ENCODE results near the gene ABCC3.

ABCC3 gene

DNA sequence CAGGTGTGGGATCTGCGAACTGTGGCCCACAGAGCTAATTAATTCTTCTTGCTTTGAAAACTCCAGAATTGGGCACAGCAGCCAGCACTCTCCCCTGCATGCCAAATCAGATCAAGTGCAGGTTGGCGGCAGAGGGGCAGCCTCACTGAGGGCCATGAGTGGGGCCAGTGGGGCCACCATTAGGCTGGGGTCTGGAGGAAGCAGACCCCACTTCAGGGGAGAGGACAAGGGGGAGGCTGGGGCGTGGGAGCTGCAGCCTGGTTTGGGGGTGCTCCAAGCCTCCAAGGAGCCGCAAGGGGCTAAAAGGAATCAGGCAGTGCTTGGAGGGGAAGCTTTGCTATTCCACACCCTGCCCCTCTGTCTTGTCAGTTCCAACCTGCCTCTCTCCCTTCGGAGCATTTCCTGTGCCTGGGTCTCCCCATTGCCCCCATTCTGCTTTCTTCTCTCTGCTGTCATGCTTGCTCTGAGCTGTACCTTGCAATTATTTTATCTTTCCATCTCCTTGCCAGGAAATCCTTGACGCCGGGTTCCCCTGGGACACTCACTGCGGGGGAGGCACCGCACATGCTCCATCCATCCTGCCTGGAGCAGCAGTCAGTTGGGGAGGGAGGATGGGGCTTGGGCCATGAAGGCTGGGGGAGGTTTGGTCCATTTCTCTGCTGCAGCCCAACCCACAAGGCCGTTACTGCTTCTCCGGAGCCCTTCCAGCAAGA, 3.3 kb upstream of the ABCC3 start:
- Histone ChIP-seq H3K4me1 (ENCODE audit: control insufficient read depth, low read length) (peaks cover 6% of the 10 kb centered on the region; the same call in 1 of the 2 replicates), H3K36me3 (ENCODE audit: control insufficient read depth, low read length) (no peaks in the 10 kb centered on the region), H4K20me1 (ENCODE audit: control insufficient read depth, insufficient read depth, low read depth, low read length) (no peaks in the 10 kb centered on the region), H3K9me3 (ENCODE audit: control insufficient read depth, insufficient read depth, low read length) (no peaks in the 10 kb centered on the region), H3K79me2 (ENCODE audit: control insufficient read depth, low read length) (no peaks in the 10 kb centered on the region), H3K4me3 (ENCODE audit: low read length) (no peak overlapping the region), H3K27ac (ENCODE audit: low read depth, low read length) (no peak overlapping the region), H3K9me2 (replicated peaks; ENCODE audit: control insufficient read depth, low read length) (no peaks in the 10 kb centered on the region), H3K27me3 (ENCODE audit: control insufficient read depth, low read length) (peaks cover 70% of the 10 kb centered on the region), H3K4me2 (ENCODE audit: low read length) (no peak overlapping the region), H3F3A (ENCODE audit: control insufficient read depth, insufficient read depth) (no peaks in the 10 kb centered on the region)
- TF ChIP-seq EZH2phosphoT487 (IDR thresholded peaks at IDR 0.05; ENCODE audit: borderline replicate concordance, low read length): no peak
- no peak for TF ChIP-seq CTCF (IDR thresholded peaks at IDR 0.05; ENCODE audit: low read depth, low read length, poor library complexity, severe bottlenecking)

DNA sequence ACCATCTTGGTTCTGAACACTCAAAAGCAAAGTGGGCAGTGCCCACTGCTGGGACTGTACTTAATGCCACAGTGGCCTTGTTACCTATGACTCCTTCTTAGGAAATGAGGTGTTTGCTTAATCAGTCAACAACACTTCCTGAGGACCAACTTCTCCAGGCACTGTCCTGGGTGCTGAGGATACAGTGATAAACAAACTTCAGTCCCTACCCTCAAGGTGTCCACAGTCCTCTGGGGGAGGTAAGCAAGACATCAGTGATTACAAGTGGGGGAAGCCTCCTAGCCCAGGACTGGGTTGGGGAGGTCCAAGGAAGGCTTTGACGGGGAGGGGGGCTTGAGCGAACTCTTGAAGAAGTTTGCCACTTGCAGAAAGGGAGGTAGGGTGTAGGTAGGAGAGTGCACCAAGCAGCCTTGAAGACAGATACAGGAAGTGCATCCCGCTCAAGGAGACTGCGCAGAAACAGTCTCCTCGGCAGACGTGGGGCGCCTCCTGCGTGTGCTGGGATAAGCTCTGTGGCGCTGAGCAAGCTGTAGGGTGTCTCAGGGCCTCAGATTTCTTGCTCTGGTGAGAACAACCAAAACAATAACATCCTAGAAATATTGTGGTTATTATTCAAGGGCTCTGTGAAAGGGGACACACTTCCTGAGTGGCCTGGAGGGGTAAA, 2.6 kb upstream of the ABCC3 start:
- TF ChIP-seq CTCF (IDR thresholded peaks at IDR 0.05; ENCODE audit: low read depth, low read length, poor library complexity, severe bottlenecking) (no peak), EZH2phosphoT487 (IDR thresholded peaks at IDR 0.05; ENCODE audit: borderline replicate concordance, low read length) (no peak)
- H3K4me1 ChIP-seq (ENCODE audit: control insufficient read depth, low read length): peaks cover 6% of the 10 kb centered on the region; the same call in 1 of the 2 replicates
- H3K36me3 ChIP-seq (ENCODE audit: control insufficient read depth, low read length): no peaks in the 10 kb centered on the region
- H3K9me3 ChIP-seq (ENCODE audit: control insufficient read depth, insufficient read depth, low read length): no peaks in the 10 kb centered on the region
- H4K20me1 ChIP-seq (ENCODE audit: control insufficient read depth, insufficient read depth, low read depth, low read length): no peaks in the 10 kb centered on the region
- H3K4me3 ChIP-seq (ENCODE audit: low read length): no peak overlapping the region
- no peaks in the 10 kb centered on the region for H3K79me2 ChIP-seq (ENCODE audit: control insufficient read depth, low read length)
- peaks cover 77% of the 10 kb centered on the region for H3K27me3 ChIP-seq (ENCODE audit: control insufficient read depth, low read length)
- no peak overlapping the region for H3K27ac ChIP-seq (ENCODE audit: low read depth, low read length)
- no peak overlapping the region for H3K4me2 ChIP-seq (ENCODE audit: low read length)
- no peaks in the 10 kb centered on the region for H3F3A ChIP-seq (ENCODE audit: control insufficient read depth, insufficient read depth)
- H3K9me2 ChIP-seq (replicated peaks; ENCODE audit: control insufficient read depth, low read length): no peaks in the 10 kb centered on the region

DNA sequence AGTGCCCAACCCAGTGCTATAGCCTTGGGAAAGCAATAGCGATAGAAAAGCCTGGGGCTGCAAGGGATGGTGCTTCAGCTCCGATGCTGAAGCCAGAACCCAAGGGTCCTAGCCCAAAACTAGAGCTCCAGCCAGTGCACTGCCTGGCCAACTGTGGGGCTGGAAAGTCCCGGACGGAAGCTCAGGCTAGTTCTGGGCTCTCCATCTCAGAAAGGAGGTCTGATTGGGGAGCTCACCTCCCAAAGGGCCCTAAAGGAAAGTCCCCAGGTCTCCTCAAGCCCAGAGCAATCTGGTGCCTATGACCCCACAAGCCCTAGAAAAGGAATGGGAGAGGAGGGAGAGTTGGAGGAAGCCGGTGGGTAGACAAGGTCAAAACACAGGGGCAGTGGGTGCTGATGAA, 2.0 kb upstream of the ABCC3 start:
- H3K27me3 ChIP-seq (ENCODE audit: control insufficient read depth, low read length): peaks cover 78% of the 10 kb centered on the region
- no peaks in the 10 kb centered on the region for H4K20me1 ChIP-seq (ENCODE audit: control insufficient read depth, insufficient read depth, low read depth, low read length)
- no peaks in the 10 kb centered on the region for H3K9me3 ChIP-seq (ENCODE audit: control insufficient read depth, insufficient read depth, low read length)
- no peaks in the 10 kb centered on the region for H3F3A ChIP-seq (ENCODE audit: control insufficient read depth, insufficient read depth)
- H3K4me3 ChIP-seq (ENCODE audit: low read length): no peak overlapping the region
- no peak overlapping the region for H3K27ac ChIP-seq (ENCODE audit: low read depth, low read length)
- no peak for TF ChIP-seq CTCF (IDR thresholded peaks at IDR 0.05; ENCODE audit: low read depth, low read length, poor library complexity, severe bottlenecking)
- no peak; the same call in 1 of the 2 replicates for TF ChIP-seq EZH2phosphoT487 (IDR thresholded peaks at IDR 0.05; ENCODE audit: borderline replicate concordance, low read length)
- no peak overlapping the region for H3K4me2 ChIP-seq (ENCODE audit: low read length)
- H3K79me2 ChIP-seq (ENCODE audit: control insufficient read depth, low read length): no peaks in the 10 kb centered on the region
- H3K4me1 ChIP-seq (ENCODE audit: control insufficient read depth, low read length): peaks cover 10% of the 10 kb centered on the region
- H3K36me3 ChIP-seq (ENCODE audit: control insufficient read depth, low read length): no peaks in the 10 kb centered on the region
- no peaks in the 10 kb centered on the region for H3K9me2 ChIP-seq (replicated peaks; ENCODE audit: control insufficient read depth, low read length)

Data from DOHH2 (cell line).